Activated T-helper 17 cell treated with anti-CD3 and anti-CD28 coated beads, Interleukin-2, amount 50 U/mL, for 72 hours (primary cell): ENCODE data around the gene MRTO4. TPM values are rescaled to one million over a fixed set of nuclear protein-coding genes. Genes with fewer than 3 reads are reported as not detected.
"Not testable (repeated sequence)": the region's sequence is repeated elsewhere in the genome, so short reads cannot be mapped to it uniquely, and the experiment has no call there.

Experiments
- ATAC-seq: fragments of 150-1000 bp; cut with Tn5 transposase; replicated peaks from 2 replicates; pipeline ENCODE4 v1.10.0; 2021; ENCODE audit warnings: mild to moderate bottlenecking, moderate library complexity
- H3K27ac Mint-ChIP-seq: one replicate; pipeline ENCODE4 v1.8.0; 2022; ENCODE audit warnings: mixed read lengths
- H3K27me3 Mint-ChIP-seq: one replicate; pipeline ENCODE4 v1.8.0; 2022; ENCODE audit warnings: mixed read lengths
- H3K36me3 Mint-ChIP-seq: one replicate; pipeline ENCODE4 v1.8.0; 2022; ENCODE audit warnings: low read depth, mild to moderate bottlenecking, mixed read lengths
- H3K4me1 Mint-ChIP-seq: one replicate; pipeline ENCODE4 v1.8.0; 2022; ENCODE audit warnings: mixed read lengths
- H3K4me3 Mint-ChIP-seq: one replicate; pipeline ENCODE4 v1.8.0; 2022; ENCODE audit warnings: mild to moderate bottlenecking, mixed read lengths
- H3K9me3 Mint-ChIP-seq: one replicate; pipeline ENCODE4 v1.8.0; 2022; ENCODE audit warnings: mixed read lengths
- total RNA-seq, 2 donors: library from RNA; stranded (reverse); gene quantifications; one replicate each; pipeline ENCODE4 v1.2.3, GENCODE V29; 2022

Gene MRTO4
- total RNA-seq, 2 donors from 2014 or later: 59.3 to 113 TPM

GRCh38 chr1:19213580-19213979, 38.0 kb upstream of the MRTO4 start:
- peaks cover 94% of the 10 kb centered on the region for H3K36me3 Mint-ChIP-seq
- H3K27ac Mint-ChIP-seq: peak overlapping the region; percentile 95
- H3K9me3 Mint-ChIP-seq: no peaks in the 10 kb centered on the region
- peaks cover 23% of the 10 kb centered on the region for H3K4me1 Mint-ChIP-seq
- H3K4me3 Mint-ChIP-seq: peak overlapping the region; percentile 96
- H3K27me3 Mint-ChIP-seq: no peaks in the 10 kb centered on the region
- no peak for ATAC-seq

DNA sequence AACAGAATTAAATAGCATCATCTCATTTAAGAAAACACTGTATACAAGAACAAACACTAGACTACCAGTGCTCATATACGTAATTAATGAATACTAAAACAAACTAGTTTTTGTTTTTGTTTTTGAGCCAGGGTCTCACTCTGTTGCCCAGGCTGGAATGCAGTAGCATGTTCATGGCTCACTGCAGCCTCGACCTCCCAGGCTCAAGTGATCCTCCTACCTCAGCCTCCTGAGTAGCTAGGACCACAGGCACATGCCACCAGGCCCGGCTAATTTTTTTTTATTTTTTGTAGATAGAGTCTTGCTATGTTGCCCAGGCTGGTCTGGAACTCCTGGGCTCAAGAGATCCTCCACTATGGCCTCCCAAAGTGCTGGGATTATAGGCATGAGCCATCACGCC, 35.0 kb upstream of the MRTO4 start:
- Mint-ChIP-seq H3K36me3 (peaks cover 96% of the 10 kb centered on the region), H3K27ac (peak overlapping the region; percentile 35), H3K4me1 (peaks cover 29% of the 10 kb centered on the region)
- ATAC-seq, H3K27me3 Mint-ChIP-seq, H3K4me3 Mint-ChIP-seq, H3K9me3 Mint-ChIP-seq: not testable (repeated sequence)

- no peak for ATAC-seq
- peaks cover 96% of the 10 kb centered on the region for H3K36me3 Mint-ChIP-seq
- H3K27me3 Mint-ChIP-seq: no peaks in the 10 kb centered on the region
- H3K9me3 Mint-ChIP-seq: no peaks in the 10 kb centered on the region
- H3K27ac Mint-ChIP-seq: peak overlapping the region; percentile 70
- peaks cover 10% of the 10 kb centered on the region for H3K4me1 Mint-ChIP-seq
- H3K4me3 Mint-ChIP-seq: no peak overlapping the region
Measured at GRCh38 chr1:19219451-19219850, 32.2 kb upstream of the MRTO4 start.

DNA sequence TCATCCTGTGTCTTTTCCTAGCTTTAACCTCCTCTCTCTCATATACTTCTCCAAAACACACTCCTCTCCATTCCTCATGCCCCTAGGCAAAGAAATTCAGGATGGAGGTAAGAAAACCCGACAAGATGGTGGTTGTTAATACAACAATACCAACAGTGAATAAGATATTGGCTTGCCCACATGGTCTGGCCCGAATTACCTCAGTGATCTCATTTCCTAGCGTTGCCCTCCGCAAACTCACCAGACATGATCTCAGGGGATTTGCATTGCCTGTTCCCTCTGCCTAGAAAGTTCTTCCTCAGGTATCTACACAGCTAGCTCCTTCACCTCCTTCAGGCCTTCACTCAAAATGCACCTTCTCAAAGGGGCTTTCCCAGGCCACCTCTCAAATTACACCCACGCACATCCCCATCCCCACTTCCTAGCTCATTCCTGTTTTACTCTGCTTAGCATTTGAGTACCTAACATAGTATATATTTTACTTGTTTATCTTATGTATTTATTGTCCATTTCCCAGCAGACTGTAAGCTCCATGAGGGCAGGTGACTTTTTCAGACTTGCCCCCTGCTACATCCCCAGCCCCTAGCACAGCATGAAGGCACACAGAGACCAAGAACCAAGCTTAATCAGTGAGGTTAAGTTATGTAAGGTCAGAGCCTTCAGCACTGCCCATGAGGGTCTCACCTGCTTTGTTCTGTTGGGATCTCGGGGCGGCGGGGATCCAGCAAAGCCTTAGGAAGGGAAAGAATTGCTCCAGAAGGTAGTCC, 31.3 kb upstream of the MRTO4 start:
- peak; percentile 44 for ATAC-seq
- Mint-ChIP-seq H3K4me1 (peaks cover 10% of the 10 kb centered on the region), H3K27me3 (no peaks in the 10 kb centered on the region), H3K9me3 (no peaks in the 10 kb centered on the region), H3K27ac (peak overlapping the region; percentile 70), H3K36me3 (peaks cover 99% of the 10 kb centered on the region), H3K4me3 (peak overlapping the region; percentile 3)

GRCh38 chr1:19220991-19221390, 30.6 kb upstream of the MRTO4 start:
- Mint-ChIP-seq H3K27ac (no peak overlapping the region), H3K27me3 (no peaks in the 10 kb centered on the region), H3K9me3 (no peaks in the 10 kb centered on the region), H3K4me3 (no peak overlapping the region), H3K4me1 (peaks cover 10% of the 10 kb centered on the region), H3K36me3 (peaks cover 100% of the 10 kb centered on the region)
- ATAC-seq: no peak

DNA sequence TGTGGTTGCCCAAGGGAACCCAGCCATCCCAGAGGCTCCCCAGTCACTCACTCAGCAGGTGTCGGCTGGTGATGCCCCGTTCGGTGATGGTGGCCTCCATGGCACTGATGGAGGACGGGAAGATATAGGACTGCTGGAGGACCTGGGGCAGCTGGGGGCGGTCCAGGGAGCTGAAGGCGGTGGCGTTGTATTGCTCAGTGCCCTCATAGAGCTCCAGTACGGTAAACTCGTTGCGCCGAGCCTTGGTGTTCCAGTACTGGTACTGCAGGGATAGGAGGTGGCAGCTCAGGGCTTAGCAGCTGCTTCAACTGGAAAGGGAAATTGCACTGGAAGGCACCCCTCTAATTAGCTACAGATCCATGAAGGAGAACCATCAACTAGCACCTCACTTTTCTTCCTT, 29.0 kb upstream of the MRTO4 start:
- no peaks in the 10 kb centered on the region for H3K27me3 Mint-ChIP-seq
- H3K4me3 Mint-ChIP-seq: no peak overlapping the region

GRCh38 chr1:19222979-19223824, 28.4 kb upstream of the MRTO4 start:
- Mint-ChIP-seq H3K4me3 (no peak overlapping the region), H3K9me3 (no peaks in the 10 kb centered on the region), H3K27ac (peak overlapping the region; percentile 23), H3K27me3 (no peaks in the 10 kb centered on the region), H3K36me3 (peaks cover 98% of the 10 kb centered on the region), H3K4me1 (peaks cover 10% of the 10 kb centered on the region)
- no peak for ATAC-seq

More for the DNA sequence above, 29.0 kb upstream of the MRTO4 start:
- peaks cover 98% of the 10 kb centered on the region for H3K36me3 Mint-ChIP-seq
- no peak overlapping the region for H3K27ac Mint-ChIP-seq
- peaks cover 10% of the 10 kb centered on the region for H3K4me1 Mint-ChIP-seq
- H3K9me3 Mint-ChIP-seq: no peaks in the 10 kb centered on the region
- ATAC-seq: no peak

DNA sequence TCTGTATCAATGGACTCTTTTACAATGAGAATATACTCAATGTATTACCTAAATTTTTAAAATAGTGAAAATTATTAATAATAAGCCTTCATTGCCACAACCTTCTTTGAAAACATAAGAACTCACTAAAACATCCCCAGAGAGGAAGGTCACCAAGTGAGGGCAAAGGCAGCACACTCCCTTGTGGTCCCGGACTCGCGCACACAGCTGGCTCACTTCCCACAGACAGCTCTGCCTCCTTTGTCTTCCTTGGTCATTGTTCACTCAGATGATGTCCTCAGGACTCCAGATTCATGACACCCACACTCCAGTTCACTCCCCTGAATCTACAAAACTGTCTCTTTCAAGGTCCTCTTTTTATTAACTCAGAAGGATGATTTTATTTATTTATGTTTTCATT, 22.4 kb upstream of the MRTO4 start:
- Mint-ChIP-seq H3K9me3 (no peaks in the 10 kb centered on the region), H3K4me1 (no peaks in the 10 kb centered on the region), H3K27ac (no peak overlapping the region), H3K4me3 (no peak overlapping the region), H3K36me3 (peaks cover 98% of the 10 kb centered on the region), H3K27me3 (no peaks in the 10 kb centered on the region)
- ATAC-seq: no peak

DNA sequence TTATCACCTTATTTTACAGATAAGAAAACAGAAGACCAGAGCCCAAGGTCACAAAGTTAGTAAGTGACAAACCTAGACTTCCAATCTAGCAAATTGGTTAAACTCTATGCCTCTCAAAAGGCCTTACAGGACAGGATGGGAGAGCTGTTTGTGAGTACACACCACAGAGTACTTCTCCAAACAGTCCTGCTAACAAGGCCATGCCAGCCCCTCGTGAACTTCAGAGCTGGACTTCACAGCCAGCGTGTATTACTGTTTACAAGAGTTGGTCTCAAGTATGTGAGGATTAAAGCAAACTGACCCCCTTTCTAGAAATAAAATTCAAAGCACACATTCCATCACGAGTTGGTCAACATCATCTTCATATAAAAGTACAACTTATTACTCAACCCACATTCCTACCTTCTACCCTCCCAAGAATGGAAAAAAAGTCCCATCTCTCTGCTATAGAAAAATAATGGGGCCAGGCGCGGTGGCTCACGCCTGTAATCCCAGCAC, 21.7 kb upstream of the MRTO4 start:
- no peaks in the 10 kb centered on the region for H3K9me3 Mint-ChIP-seq
- peaks cover 98% of the 10 kb centered on the region for H3K36me3 Mint-ChIP-seq
- H3K27ac Mint-ChIP-seq: no peak overlapping the region
- ATAC-seq: no peak
- no peaks in the 10 kb centered on the region for H3K4me1 Mint-ChIP-seq
- no peak overlapping the region for H3K4me3 Mint-ChIP-seq
- no peaks in the 10 kb centered on the region for H3K27me3 Mint-ChIP-seq

- H3K36me3 Mint-ChIP-seq: peaks cover 100% of the 10 kb centered on the region
- not testable (repeated sequence) for ATAC-seq, H3K27me3 Mint-ChIP-seq, H3K4me3 Mint-ChIP-seq, H3K9me3 Mint-ChIP-seq, H3K4me1 Mint-ChIP-seq, H3K27ac Mint-ChIP-seq
Measured at GRCh38 chr1:19231736-19232523, 19.7 kb upstream of the MRTO4 start.

DNA sequence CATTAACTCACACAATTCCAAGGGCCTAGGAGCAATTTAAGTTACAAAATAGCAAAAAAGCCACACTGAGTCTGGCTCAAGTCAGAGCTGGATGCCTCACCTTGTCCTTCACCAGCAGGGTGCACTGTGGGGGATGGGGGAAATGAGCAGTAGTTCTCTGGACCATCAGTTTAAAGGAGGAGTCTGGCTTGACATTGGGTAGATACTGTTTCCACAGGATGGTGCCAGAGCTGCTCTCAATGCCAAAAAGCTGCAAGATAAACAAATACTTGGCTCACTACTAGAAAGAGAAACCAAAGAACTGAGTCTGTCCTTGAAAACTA, 19.1 kb upstream of the MRTO4 start:
- no peaks in the 10 kb centered on the region for H3K4me1 Mint-ChIP-seq
- H3K36me3 Mint-ChIP-seq: peaks cover 100% of the 10 kb centered on the region
- no peak overlapping the region for H3K27ac Mint-ChIP-seq
- no peak for ATAC-seq
- no peaks in the 10 kb centered on the region for H3K27me3 Mint-ChIP-seq
- H3K4me3 Mint-ChIP-seq: no peak overlapping the region
- no peaks in the 10 kb centered on the region for H3K9me3 Mint-ChIP-seq

DNA sequence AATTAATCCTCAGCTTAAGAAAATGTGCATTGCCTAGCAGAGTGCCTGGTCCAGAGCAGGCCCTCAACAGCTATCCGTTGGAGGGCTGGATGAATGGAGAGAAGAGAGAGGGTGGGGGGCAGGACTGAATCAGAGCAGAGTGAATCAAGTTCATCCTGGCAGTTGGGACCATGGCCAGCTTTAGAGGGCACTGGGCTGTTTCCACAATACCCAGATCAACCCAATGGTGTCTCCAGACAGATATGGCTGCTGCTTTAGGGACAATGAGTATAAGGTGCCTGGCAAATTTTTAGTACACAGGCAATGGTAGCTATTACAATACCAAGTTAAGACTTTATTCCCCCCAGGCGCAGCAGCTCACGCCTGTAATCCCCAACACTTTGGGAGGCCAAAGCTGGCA, 17.4 kb upstream of the MRTO4 start:
- ATAC-seq: no peak
- Mint-ChIP-seq H3K27me3 (no peaks in the 10 kb centered on the region), H3K36me3 (peaks cover 100% of the 10 kb centered on the region), H3K9me3 (no peaks in the 10 kb centered on the region), H3K4me3 (no peak overlapping the region), H3K27ac (no peak overlapping the region), H3K4me1 (no peaks in the 10 kb centered on the region)

GRCh38 chr1:19239876-19240275, 11.7 kb upstream of the MRTO4 start:
- Mint-ChIP-seq H3K4me1 (no peaks in the 10 kb centered on the region), H3K27me3 (no peaks in the 10 kb centered on the region), H3K9me3 (no peaks in the 10 kb centered on the region), H3K27ac (peak overlapping the region; percentile 47), H3K36me3 (peaks cover 100% of the 10 kb centered on the region), H3K4me3 (no peak overlapping the region)
- no peak for ATAC-seq

DNA sequence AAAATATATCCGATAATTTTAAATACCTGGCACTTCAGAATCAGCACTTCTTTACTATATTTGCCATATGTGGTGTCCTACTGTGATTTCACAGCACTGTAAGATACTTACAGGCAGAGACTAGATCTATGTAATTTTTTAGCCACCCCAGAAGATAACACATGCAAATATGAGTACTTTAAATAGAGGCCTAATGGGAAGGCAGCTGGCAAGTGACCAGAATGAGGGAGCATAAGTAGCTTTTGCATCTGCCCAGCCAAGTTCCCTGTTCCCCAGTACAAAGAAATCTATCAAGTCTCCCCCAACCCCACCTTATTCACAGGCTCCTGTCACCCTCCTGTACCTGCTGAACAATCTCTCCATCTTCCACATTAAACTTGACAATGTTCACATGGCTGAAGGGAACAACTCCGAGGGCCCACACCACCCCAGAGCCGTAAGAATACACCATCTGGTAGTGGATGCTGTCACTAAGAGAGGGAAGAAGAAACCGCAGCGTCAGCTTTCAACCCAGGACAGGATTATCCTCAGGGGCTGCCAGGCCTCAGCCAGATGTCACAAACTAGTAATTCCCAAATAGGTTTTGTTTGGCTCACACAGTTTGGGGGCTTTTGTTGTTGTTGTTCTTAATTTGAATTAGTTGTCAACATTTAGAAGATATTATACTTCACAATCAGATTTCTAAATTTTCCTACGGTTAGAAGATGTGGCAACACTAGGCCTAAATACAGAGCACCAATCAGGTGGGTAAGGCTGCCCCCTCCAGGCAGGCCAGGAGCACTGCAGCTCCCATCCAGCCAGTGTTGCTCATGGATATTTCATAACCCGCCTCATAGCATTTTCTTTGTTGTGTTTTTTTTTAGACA, 10.7 kb upstream of the MRTO4 start:
- no peaks in the 10 kb centered on the region for H3K27me3 Mint-ChIP-seq
- no peaks in the 10 kb centered on the region for H3K4me1 Mint-ChIP-seq
- H3K27ac Mint-ChIP-seq: peak overlapping the region; percentile 47
- H3K9me3 Mint-ChIP-seq: no peaks in the 10 kb centered on the region
- H3K4me3 Mint-ChIP-seq: no peak overlapping the region
- H3K36me3 Mint-ChIP-seq: peaks cover 95% of the 10 kb centered on the region
- peak; percentile 91 for ATAC-seq
